Fibroblast of skin of left biceps (primary cell): ENCODE measurements around the gene TRIM4.
"Not testable (repeated sequence)": the region's sequence is repeated elsewhere in the genome, so short reads cannot be mapped to it uniquely, and the experiment has no call there.

Experiments
- DNase-seq, 2 experiments: peaks; one replicate each; pipeline ENCODE4 v3.0.0-alpha.2; 2013; ENCODE audit warnings: low read depth in 2 of 2

Gene TRIM4

DNA sequence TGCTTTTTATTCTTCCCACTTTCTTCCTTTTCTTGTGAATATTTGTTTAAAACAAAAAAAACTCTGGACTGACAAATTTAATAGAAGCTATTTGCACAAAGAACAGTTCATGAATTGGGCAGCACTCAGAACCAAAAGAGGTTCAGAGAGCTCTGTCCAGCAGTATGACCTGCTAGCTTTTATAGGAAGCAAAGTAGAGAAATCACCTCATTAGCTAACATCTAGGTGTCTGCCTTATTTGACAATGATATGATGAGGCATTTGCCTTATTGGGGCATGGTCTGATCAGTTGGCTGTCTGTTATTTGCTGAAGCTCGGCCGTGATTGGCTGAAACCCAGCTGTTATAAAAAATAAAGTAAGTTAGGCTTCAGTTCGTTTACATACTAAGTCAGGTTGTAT lies 819 bp upstream of the TRIM4 start:
- DNase-seq, result no peak

DNA sequence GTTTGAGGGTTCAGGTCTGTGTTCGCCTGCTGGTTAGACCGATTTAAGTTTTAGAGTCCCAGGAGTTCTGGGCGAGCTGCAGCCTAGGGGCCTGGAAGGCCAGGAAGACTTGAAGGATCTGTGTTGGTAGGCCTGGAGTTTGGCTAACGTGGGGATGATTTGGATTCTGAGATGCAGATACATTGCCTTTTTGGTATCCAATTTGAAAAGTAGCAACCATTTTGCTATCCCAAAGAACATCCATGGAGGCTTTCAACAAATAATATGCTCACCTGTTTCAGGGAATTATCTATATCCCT lies 433 bp upstream of the TRIM4 start:
- DNase-seq, result no peak

DNA sequence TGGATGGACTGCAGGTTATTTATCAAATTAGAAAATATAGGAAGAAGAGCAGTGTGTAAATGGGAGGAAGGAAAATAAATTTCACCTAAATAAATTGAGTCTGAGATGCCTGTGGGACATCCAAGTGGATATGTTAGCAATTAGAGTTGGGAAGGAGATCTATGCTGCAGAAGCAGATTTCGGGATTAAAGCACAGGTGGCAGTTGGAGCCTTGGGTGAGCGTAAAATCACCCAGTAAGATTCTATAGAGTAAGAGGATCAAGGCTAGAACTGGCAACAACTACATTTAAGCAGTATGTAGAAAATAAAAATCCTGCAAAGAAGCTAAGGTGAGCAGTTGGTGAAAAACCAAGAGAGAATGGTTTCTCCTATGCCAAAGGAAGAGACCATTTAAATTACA lies 8.4 kb downstream of the TRIM4 start:
- DNase-seq, result no peak

DNA sequence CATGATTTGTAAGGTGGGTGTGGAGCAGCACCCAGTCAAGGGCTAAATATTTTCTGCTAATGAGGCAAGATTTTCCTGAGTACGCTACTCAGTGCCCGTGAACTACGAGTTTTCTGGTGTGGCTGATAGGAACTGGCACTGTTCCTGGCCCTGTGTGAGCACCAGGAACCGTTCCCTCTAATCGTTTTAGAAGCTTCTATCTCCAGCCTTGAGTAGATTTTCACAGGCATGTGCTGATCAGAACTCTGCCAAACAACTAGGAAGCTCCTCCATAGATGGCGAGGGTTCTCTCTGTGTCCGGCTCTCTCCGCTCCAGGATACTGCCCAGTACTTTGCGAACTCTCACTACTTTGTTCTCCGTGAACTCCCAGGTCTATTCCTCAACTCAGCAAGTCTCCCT lies 17.7 kb downstream of the TRIM4 start:
- DNase-seq, result no peak

DNA sequence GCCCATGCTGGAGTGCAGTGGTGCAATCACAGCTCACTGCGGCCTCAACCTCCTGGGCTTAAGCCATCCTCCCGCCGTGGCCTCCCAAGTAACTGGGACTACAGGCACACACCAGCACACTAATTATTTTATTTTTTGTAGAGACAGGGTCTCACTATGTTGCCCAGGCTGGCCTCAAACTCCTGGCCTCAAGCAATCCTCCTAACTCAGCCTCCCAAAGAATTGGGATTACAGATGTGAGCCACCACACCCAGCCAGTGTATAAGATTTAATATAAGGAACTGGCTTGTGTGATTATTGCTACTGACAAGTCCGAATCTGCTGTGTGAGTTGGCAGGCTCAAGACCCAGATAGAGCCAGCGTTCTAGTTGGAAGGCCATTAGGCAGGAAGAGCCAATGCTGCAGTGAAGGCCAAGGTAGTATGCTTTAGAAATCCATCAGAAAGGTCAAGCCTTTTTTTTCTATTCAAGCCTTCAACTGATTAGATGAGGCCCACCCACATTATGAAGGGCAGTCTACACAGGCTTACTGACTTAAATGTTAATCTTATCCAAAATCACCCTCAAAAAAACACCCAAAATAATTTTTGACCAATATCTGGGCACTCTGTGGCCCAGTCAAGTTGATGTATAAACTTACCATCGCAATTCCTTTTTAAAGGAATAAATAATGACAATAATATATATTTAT lies 19.4 kb downstream of the TRIM4 start:
- DNase-seq, result no peak

DNA sequence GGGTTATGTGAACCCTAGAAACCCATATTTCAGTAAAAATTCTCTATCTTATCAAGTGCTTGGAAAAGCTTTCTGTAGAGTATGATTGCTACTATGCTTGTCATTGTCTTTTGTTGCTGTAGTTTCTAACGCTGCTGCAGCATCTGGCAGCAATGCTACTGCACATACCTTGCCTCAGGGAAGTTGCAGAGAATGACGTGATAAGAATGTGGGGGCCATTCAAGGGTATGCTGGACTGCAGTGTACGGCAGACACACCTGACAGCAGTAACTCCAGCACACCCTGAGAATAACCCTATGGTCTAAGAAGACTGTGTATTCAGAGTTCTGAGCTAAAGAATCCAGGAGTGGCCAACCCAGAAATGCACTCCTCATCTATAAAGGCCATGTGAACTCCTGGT lies 20.5 kb downstream of the TRIM4 start:
- DNase-seq, result no peak

DNA sequence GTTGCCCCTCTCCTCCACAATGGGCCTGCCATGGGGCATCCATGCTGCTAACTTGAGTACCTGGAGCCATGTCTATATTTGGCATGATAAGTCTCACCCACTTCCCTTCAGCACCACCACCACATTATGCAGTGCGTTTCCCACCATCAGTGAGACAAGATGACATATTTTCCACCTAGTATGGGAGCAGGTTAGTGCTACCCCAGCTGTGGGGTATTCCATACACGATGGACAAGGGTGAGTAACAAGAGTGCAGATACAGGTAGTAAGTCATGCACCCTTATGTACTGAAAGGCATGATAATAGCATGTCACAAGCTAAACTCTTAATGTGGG lies 21.3 kb downstream of the TRIM4 start:
- DNase-seq, result no peak

DNA sequence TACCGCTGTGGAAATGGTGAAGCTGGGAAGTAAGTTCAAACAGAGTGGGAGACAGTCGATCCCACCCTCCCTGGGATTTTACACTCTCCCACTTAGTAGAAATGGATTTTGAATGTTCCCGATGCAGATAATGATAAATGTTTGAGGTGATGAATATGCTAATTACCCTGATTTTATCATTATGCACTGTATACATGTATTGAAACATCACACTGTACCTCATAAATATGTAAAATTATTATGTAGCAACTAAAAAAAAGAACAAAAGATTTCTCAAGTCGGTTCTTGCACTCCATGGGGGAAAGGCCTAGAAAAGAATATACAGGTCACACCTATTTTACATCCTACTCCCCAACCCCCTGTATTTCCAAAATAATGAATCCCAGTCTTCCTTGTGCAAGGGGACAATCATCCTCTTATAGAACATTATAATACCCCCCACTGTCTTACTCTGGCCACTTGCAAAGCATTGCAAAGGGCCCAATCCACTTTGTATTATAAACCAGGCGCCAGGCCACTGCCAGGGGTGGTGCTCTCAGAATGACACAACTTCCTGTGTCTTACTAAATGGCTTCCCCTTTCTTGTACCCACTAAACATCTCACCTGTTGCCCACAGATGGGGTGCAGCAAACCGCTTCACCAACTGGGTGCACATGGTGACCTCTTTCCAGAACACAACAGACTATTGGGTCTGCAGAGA lies 21.9 kb downstream of the TRIM4 start:
- DNase-seq, result no peak

DNA sequence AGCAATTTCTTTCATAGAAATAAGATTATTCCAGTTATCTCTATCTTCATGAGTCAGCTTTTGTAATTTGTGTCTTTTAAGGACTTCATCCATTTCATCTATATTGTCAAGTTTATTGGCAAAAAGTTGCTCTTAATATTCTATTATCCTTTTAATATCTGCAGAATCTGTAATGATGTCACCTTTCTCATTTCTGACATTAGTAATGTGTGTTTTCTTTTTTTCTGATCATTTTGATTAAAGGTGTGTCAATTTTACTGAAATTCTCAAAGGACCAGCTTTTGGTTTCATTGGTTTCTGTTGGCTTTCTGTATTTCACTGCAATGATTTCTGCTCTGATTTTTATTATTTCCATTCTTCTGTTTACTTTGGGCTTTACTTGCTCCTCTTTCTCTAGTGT lies 24.6 kb downstream of the TRIM4 start:
- DNase-seq, result no peak

DNA sequence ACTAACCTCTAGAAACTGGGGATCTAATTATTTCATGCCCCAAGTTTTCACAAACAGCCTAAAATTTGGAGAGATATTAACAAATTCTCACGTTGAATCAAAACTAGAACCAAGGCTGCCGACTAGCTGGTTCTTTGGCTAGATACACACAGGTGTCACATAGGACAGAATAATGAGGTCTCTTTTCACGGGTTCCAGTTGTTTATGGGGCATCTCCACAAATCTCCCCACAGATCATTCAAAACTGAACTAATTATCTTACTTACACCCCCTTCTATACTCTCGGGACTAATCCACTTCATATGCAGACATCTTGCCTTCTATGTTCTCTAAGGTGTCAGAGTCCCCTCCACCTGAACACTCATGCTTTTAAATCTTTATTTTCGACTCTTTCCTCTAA lies 26.1 kb downstream of the TRIM4 start:
- no peak for DNase-seq

DNA sequence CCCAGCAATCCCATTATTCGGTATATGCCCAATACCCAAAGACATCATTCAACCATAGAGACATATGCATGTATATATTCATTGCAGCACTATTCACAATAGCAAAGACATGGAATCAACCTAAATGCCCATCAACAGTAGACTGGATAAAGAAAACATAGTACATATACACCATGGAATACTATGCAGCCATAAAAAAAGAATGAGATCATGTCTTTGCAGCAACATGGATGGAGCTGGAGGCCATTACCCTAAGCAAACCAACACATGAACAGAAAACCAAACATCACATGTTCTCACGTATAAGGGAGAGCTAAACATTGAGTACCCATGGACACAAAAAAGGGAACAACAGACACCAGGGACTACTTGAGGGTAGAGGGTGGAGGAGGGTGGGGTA lies 29.0 kb downstream of the TRIM4 start:
- DNase-seq, result not testable (repeated sequence)

DNA sequence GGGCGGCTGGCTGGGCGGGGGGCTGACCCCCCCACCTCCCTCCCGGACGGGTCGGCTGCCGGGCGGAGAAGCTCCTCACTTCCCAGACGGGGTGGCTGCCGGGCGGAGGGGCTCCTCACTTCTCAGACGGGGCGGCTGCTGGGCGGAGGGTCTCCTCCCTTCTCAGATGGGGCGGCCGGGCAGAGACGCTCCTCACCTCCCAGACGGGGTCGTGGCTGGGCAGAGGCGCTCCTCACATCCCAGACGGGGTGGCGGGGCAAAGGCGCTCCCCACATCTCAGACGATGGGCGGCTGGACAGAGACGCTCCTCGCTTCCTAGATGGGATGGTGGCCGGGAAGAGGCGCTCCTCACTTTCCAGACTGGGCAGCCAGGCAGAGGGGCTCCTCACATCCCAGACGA lies 31.0 kb downstream of the TRIM4 start:
- not testable (repeated sequence) for DNase-seq

DNA sequence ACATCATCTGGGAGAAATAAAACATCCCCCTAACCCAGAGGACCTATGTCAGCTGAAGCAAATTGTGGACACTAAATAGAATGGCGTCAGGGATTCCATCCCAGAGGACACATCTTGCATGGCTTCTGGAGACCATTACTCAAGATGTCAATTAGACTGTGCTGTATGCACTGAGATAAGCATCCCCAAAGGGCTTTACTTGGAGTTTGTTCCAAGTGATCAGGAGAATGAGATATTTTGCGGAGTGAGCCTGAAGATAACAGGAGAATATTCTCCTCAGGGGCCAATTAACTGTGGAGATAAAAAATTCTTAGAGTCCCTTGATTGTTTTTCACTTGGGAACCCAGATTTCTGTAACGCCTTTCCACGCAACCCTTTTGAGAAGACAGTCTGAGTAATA lies 38.0 kb downstream of the TRIM4 start:
- no peak for DNase-seq

DNA sequence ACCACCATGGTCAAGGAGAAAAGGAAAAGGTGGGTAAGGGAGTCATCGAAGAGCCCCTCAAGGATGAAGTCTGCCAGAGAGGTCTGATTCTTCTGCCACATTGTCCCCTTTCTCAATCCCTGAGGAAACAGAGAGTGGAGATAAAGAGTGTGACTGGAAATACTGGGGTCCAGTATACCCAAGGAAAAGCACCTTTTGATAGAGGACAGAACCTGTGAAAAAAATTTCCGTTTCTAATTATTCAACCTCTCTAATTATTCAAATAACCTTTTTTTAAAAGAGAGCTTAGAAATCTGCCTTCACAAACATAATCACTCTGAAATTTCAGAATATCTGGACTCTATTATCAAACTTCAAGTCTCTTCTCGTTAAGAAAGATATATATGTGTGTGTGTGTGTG lies 42.4 kb downstream of the TRIM4 start, which contains the start of gene OR2AE1:
Gene OR2AE1, minus strand, starts transcription at position 101 of the 400 bp plus-strand sequence. Its CDS starts 0 bp downstream, at position 101.
- no peak for DNase-seq

DNA sequence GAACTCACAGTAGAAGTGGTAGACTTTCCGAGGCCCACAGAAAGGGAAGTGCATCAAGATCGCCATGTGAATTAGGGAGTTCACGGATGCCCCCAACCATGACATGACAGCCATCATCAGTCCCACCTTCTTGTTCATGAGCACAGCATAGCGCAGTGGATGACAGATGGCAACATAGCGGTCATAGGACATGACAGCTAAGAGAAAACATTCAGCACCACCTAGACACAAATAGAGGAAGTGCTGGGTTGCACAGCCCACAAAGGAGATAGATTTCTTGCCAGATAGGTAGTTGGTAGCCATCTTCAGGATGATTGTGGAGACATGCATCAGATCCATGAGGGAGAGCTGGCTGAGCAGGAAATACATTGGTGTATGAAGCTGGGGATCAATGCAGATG lies 42.8 kb downstream of the TRIM4 start:
- no peak for DNase-seq

DNA sequence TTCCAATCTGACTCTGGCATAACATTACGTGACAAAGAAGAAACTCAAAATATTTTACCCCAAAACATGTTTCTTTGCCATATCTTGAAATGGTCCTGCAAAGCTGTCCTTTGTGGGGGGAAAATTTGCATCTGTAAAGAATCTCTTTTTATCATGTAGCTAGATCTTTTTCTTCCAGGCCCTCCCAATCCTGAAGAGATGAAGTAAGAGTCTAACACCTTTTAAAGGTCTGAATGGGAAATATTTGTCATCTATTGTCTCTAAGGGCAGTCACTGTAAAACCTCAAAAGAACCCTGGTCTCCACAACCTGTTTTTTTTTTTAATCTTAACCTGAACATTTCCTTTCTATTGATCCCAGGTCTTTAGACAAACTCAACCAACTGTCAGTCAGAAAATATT lies 51.1 kb downstream of the TRIM4 start:
- no peak for DNase-seq

DNA sequence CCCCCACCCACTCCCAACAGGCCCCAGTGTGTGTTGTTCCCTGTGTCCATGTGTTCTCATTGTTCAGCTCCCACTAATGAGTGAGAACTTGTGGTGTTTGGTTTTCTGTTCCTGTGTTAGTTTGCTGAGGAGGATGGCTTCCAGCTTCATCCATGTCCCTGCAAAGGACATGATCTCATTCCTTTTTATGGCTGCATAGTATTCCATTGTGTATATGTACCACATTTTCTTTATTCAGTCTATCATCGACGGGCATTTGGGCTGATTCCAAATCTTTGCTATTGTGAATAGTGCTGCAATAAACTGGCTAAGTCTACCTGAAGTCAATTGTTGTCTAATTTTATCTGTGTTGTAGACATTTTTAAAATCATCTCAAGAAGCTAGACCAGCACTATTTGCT lies 51.9 kb downstream of the TRIM4 start:
- not testable (repeated sequence) for DNase-seq

DNA sequence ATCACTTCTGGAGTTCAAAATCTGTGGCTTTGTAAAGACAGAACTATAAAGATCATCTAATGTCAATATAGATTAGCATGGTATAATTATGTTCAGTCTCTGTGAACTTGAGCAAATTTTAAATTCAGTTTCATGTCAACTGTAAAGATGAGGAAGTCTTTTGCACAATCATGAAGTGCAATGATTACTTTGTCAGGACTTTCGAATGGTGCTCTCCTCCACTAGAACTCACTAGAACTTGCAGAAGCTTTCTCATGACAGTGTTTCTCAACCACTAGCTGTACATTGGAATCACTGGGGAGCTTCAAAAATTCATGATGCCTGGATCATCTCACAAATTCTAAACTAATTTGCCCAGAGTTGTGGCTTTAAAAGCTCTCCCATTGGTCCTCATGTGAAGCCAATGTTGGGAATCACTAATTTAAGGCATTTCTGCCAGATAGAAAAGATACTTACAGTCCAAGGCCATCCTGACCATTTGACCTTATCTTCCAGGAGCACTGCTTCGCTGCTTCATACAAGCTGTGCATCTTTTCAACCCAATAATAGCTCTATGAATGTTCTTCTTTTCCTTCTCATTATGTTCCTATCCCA lies 55.4 kb downstream of the TRIM4 start:
- DNase-seq, result no peak

DNA sequence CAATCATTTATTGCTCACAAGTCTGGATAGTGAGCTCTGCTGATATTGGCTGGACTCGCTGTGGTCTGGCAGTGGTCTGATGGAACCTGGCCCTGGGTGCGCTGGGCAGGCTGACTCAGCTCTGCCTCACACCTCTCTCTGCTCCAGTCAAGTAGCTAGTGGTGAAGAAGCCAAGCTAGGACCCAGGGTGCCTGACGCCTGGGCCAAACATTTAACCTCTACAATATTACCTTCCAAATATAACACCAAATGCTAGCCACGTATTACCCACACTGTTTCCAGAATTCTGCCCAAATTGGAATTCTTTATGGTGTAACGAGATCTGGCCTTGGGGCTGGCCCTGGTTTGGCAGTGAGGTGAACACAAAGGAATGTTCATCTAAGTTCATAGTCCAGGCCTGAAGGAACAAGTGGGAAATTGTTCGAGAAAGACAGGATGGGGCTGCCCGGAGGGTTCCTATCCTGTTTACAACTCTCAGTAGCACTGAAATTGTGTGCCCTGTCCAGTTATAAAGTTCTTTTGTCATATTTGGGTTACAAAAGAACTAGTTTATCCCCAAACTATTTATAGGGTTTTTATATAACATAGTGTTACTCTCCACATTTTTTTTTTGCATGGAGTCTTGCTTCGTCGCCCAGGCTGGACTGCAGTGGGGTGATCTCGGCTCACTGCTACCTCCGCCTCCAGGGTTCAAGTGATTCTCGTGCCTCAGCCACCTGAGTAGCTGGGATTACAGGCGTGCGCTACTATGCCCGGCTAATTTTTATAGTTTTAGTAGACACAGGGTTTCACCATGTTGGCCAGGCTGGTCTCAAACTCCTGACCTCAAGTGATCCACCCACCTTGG lies 58.8 kb downstream of the TRIM4 start:
- peak in 1 of 2 experiments; percentile 20 for DNase-seq

DNA sequence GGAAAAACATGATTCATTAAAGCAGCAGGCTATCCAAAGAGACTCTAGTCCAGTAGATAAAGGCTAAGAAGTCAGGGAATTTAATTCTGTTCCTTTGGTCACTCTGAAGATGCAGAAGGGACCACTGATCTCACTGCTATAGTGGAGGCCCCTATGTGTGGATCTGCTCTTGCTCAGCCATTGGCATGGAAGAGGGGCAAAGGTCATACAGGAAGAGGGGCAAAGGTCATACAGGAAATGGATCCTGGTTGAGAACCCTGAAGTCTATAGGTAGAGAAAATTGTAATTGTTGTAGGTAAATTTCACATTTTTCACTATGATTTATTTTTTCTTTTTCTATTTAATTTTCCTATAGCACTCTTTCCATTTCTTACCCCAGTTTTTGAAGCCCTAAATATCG lies 64.1 kb downstream of the TRIM4 start:
- DNase-seq, result no peak

DNA sequence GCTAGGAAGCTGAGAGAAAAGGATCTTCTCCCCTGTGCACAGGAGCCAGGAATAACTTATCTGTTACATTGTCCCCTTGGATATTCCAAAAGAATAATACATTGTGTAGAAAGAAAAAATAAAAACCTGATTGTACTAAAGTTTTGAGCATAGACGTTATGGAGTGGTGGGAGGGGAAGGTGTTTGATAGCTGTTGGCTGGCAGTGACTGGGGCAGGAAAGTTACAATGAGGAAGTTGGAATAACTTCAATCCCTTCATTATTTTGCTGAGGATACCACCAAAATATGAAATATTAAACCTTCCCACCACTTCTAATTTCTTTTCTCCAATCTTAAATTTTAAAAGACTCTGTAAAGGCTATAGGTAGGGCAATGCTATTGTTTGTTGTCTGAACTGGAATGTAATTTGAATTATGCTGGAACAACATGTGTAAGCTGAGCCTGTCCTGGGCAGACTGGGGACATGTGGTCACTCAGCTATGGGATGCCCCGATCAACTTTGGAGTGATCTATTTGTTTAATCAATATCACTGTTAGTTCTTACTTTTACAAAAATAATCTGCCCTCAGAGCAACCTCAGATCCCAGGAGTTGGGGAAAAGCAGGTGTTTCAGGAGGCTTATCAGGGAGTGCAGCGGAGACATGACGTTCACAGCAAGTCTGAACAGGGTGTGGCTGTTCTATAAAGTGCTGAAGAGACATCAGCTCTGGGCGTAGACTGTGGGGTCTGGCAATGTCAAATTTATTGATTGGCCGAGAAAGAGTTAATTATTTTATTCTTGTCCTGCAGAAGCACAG lies 70.7 kb downstream of the TRIM4 start:
- DNase-seq, result no peak

DNA sequence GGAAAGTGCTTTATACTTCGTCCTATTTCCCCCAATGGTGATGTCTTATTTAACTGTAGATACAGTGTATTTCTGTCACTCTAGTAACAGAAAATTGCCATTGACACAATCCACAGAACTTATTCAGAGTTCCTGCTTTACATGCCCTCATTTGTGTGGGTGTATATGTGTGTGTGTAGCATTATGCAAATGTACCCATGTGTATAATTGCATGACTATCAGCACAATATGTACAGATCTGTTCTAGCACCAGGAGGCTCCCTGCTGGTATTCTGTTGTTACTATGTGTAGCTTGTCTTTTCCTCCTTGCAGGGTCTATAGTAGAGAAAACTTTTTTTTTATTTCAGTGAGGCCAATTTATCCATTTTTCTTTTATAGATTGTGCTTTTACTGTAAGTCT lies 75.0 kb downstream of the TRIM4 start:
- no peak for DNase-seq
